HepG2 (cell line): ENCODE data around the gene SERINC5. TPM values are rescaled to one million over a fixed set of nuclear protein-coding genes. Genes with fewer than 3 reads are reported as not detected.

ENCODE experiments used
- ATAC-seq: fragments of 200-7000 bp; cut with Tn5 transposase; 3 replicates; pipeline ENCODE4 v1.9.1; 2020; ENCODE audit warnings: mild to moderate bottlenecking, moderate library complexity
- BruUV-seq: library from RNA; stranded (reverse); fragments of 400-500 nt; replicated peaks from 2 replicates; lab custom pipeline; 2021; lab: Mats Ljungman, UMichigan
- CTCF ChIA-PET: fragments of 300-600 bp; formaldehyde crosslinking; extraction: SDS; loops from one replicate; lab custom pipeline; 2021; ENCODE audit warnings: low total read pairs, inconsistent platforms, low intra/inter-chr PET ratio; lab: Yijun Ruan, JAX
- POLR2A ChIA-PET: fragments of 350-600 bp; sonication (Branson Sonifier 250); formaldehyde crosslinking; loops from one replicate; lab custom pipeline; 2020; ENCODE audit warnings: antibody characterized with exemption, inconsistent platforms; lab: Yijun Ruan, JAX
- DNase-seq: peaks from one replicate; pipeline ENCODE4 v3.0.0-alpha.2; 2015; ENCODE audit warnings: low spot score
- FAIRE-seq: peaks from 3 replicates; lab custom pipeline; 2011; peaks lifted over from hg19 to GRCh38; lab: Jason Lieb, UNC
- H2AFZ ChIP-seq: one replicate; pipeline ENCODE4 v1.6.1; 2011; ENCODE audit warnings: low read length, inconsistent platforms
- H3K27ac ChIP-seq: fragments of 300-600 bp; 3 replicates; pipeline ENCODE4 v1.8.0; 2011; ENCODE audit warnings: mixed run types, mild to moderate bottlenecking, mixed read lengths, low read length, inconsistent platforms; ENCODE audit not compliant: insufficient read depth; ENCODE audit errors: extremely low read length
- H3K27me3 ChIP-seq, 2 experiments: fragments of 200-600 bp in 1 of 2; 2 replicates in 1 of 2; 3 replicates in 1 of 2; pipeline versions ENCODE4 v1.6.0 to v1.8.0; 2011; ENCODE audit warnings: low read length in 2 of 2, mild to moderate bottlenecking in 2 of 2, moderate library complexity in 2 of 2, inconsistent platforms in 1 of 2; ENCODE audit not compliant: insufficient read depth in 2 of 2, control insufficient read depth in 1 of 2
- H3K36me3 ChIP-seq, 2 experiments: fragments of 200-600 bp in 1 of 2; replicated peaks in 1 of 2; 2 replicates in 1 of 2; 3 replicates in 1 of 2; pipeline versions ENCODE4 v1.5.1 to v1.8.0; 2011; ENCODE audit warnings: low read length in 2 of 2, inconsistent platforms in 1 of 2; ENCODE audit not compliant: insufficient read depth in 2 of 2, control insufficient read depth in 1 of 2
- H3K4me1 ChIP-seq: 2 replicates; pipeline ENCODE4 v1.5.1; 2012; ENCODE audit warnings: low read length, inconsistent platforms; ENCODE audit not compliant: insufficient read depth
- H3K4me2 ChIP-seq: 2 replicates; pipeline ENCODE4 v1.6.0; 2011; ENCODE audit warnings: low read depth, low read length, inconsistent platforms
- H3K4me3 ChIP-seq, 3 experiments: fragments of 200-600 bp in 1 of 3; sonication (generic), shearing (Covaris generic) in 1 of 3; replicated peaks in 1 of 3; 2 replicates each; pipeline ENCODE4 v1.5.1; 2011 to 2016; ENCODE audit warnings: low read length in 3 of 3, inconsistent platforms in 2 of 3, low read depth in 2 of 3, mild to moderate bottlenecking in 2 of 3, control low read depth in 1 of 3, mixed read lengths in 1 of 3; ENCODE audit not compliant: insufficient read depth in 1 of 3
- H3K79me2 ChIP-seq: one replicate; pipeline ENCODE4 v1.6.1; 2011; ENCODE audit warnings: low read length, inconsistent platforms; ENCODE audit not compliant: insufficient read depth
- H3K9ac ChIP-seq: 2 replicates; pipeline ENCODE4 v1.6.0; 2011; ENCODE audit warnings: mild to moderate bottlenecking, low read depth, low read length, inconsistent platforms; ENCODE audit not compliant: insufficient read depth
- H3K9me3 ChIP-seq: 2 replicates; pipeline ENCODE4 v1.5.1; 2012; ENCODE audit warnings: mild to moderate bottlenecking, low read length
- H4K20me1 ChIP-seq: 2 replicates; pipeline ENCODE4 v1.6.0; 2011; ENCODE audit warnings: inconsistent platforms, mild to moderate bottlenecking, low read length, moderate library complexity; ENCODE audit not compliant: insufficient read depth
- ARID5B ChIP-seq: IDR thresholded peaks from 2 replicates; pipeline ENCODE4 v1.4.0; 2020; ENCODE audit warnings: mild to moderate bottlenecking, missing genetic modification reagents
- FOXJ3 ChIP-seq: sonication (generic); formaldehyde crosslinking; IDR thresholded peaks from 2 replicates; pipeline ENCODE4 v1.4.0; 2020; ENCODE audit warnings: missing genetic modification reagents, mild to moderate bottlenecking, borderline replicate concordance
- HOXA5 ChIP-seq: sonication (generic); formaldehyde crosslinking; IDR thresholded peaks from 2 replicates; pipeline ENCODE4 v1.4.0; 2020; ENCODE audit warnings: missing genetic modification reagents
- KMT2A ChIP-seq: sonication (generic); formaldehyde crosslinking; IDR thresholded peaks from 2 replicates; pipeline ENCODE4 v1.4.0; 2020; ENCODE audit warnings: missing genetic modification reagents
- PHF8 ChIP-seq: sonication (generic); formaldehyde crosslinking; IDR thresholded peaks from 2 replicates; pipeline ENCODE4 v1.5.0; 2020; ENCODE audit warnings: missing genetic modification reagents
- PRDM15 ChIP-seq: sonication (generic); formaldehyde crosslinking; IDR thresholded peaks from 2 replicates; pipeline ENCODE4 v1.4.0; 2020; ENCODE audit warnings: missing genetic modification reagents
- RFXANK ChIP-seq: IDR thresholded peaks from 2 replicates; pipeline ENCODE4 v1.6.1; 2016
- RXRB ChIP-seq: IDR thresholded peaks from 2 replicates; pipeline ENCODE4 v1.6.1; 2016; ENCODE audit warnings: borderline replicate concordance, missing genetic modification reagents, missing compliant biosample characterization
- SALL2 ChIP-seq: sonication (generic); formaldehyde crosslinking; IDR thresholded peaks from 2 replicates; pipeline ENCODE4 v1.8.1; 2023; ENCODE audit warnings: mild to moderate bottlenecking, missing genetic modification reagents, inconsistent platforms
- TBL1XR1 ChIP-seq: fragments of 150-350 bp; IDR thresholded peaks from 2 replicates; pipeline ENCODE4 v1.6.1; 2014; ENCODE audit warnings: borderline replicate concordance, low read length; ENCODE audit not compliant: partially characterized antibody
- TFE3 ChIP-seq: IDR thresholded peaks from 2 replicates; pipeline ENCODE4 v1.6.1; 2016
- ZNF784 ChIP-seq: sonication (generic); formaldehyde crosslinking; IDR thresholded peaks from 2 replicates; pipeline ENCODE4 v1.5.1; 2020; ENCODE audit warnings: missing genetic modification reagents, mild to moderate bottlenecking, borderline replicate concordance
- ZSCAN21 ChIP-seq: sonication (generic); formaldehyde crosslinking; IDR thresholded peaks from 2 replicates; pipeline ENCODE4 v1.8.0; 2022; ENCODE audit warnings: mild to moderate bottlenecking, missing genetic modification reagents, moderate library complexity, borderline replicate concordance
- WGBS: methylation state at CpG from one replicate; pipeline ENCODE4 v1.1.6; 2017; ENCODE audit warnings: low lambda C conversion rate; 5-methylcytosine and 5-hydroxymethylcytosine counted together
- in situ Hi-C: cut with HindIII; loops from 2 replicates; pipeline ENCODE4 v1.10.0; 2017; ENCODE audit warnings: low pct_unique_long_range_greater_than_20kb; ENCODE audit not compliant: extremely low pct_ligation_motif_present
- intact Hi-C: fragments of 100-400 bp; cut with micrococcal nuclease; formaldehyde crosslinking; loops from one replicate; pipeline ENCODE4 v1.10.0; 2022; ENCODE audit not compliant: unreplicated experiment
- polyA plus RNA-seq, 8 experiments: library from polyadenylated mRNA; depleted of rRNA in 3 of 8; stranded (reverse) in 7 of 8; unstranded in 1 of 8; fragments of >200 nt; fragmentation: Illumina TruSeq in 4 of 8; extraction: Trizol in 4 of 8; gene quantifications; 2 replicates each; pipeline versions ENCODE4 v1.2.1 to v1.2.3, GENCODE V29; 2011 to 2016; ENCODE audit warnings: low read depth in 4 of 8, missing spikeins in 1 of 8, mixed read lengths in 1 of 8; ENCODE audit not compliant: insufficient read depth in 1 of 8
- total RNA-seq, 5 experiments: library from RNA; depleted of rRNA; stranded (reverse); fragments of >200 nt; fragmentation: Illumina TruSeq; extraction: Trizol; gene quantifications; 2 replicates each; pipeline ENCODE4 v1.2.3, GENCODE V29; 2016; ENCODE audit warnings: low read depth in 1 of 5

The SERINC5 gene
- total and polyA plus RNA-seq, 2 of the 13 experiments (the other 11 are each of a cell fraction or from before 2014, with no cell fraction given) = 17.3 to 22.8 TPM

GRCh38 chr5:80255431-80255810 lies 427 bp downstream of the SERINC5 start:
- ChIA-PET POLR2A (interaction anchor here (0.6 to 5.1 kb wide), 25 partner anchors 10 to 165 kb away, joined by 3 to 52 read pairs (median 5); partner anchors contain the start of gene ZFYVE16), CTCF (no interaction called here)
- in situ Hi-C loops (loop anchor here (5.0 kb wide), 1 partner anchor 163 kb away; no protein-coding TSS in a partner anchor), intact Hi-C loops (loop anchor here (5.0 kb wide), 1 partner anchor 163 kb away; no protein-coding TSS in a partner anchor)
- no TSS peak for BruUV-seq
- no CpG with 5 or more reads among the region's 37 CpGs for WGBS
- FAIRE-seq (no peak), ATAC-seq (peak; percentile 77), DNase-seq (no peak)
- peak overlapping the region; percentile 80 to 90 (median 82) for H3K4me3 ChIP-seq
- peak overlapping the region; percentile 81 for H3K9ac ChIP-seq
- peaks cover 62% of the 10 kb centered on the region for H3K4me1 ChIP-seq
- H3K9me3 ChIP-seq = no peaks in the 10 kb centered on the region
- H4K20me1 ChIP-seq = no peaks in the 10 kb centered on the region; the same call in 1 of the 2 replicates
- peak overlapping the region; percentile 77 for H3K27ac ChIP-seq
- H3K36me3 ChIP-seq = no peaks in the 10 kb centered on the region
- H3K4me2 ChIP-seq = peak overlapping the region; percentile 82
- H3K79me2 ChIP-seq = peaks cover 53% of the 10 kb centered on the region
- H2AFZ ChIP-seq = no peak overlapping the region
- no peaks in the 10 kb centered on the region; a peak in 1 of 5 replicates for H3K27me3 ChIP-seq
- TF ChIP-seq KMT2A (0 out of 2 replicates have a peak, but pooled peaks have one; percentile 8), ARID5B (CRISPR knock-in tag) (peak; percentile 8; the same call in 1 of the 2 replicates), HOXA5 (peak; percentile 2; the same call in 1 of the 2 replicates), ZNF784 (no peak), TFE3 (CRISPR knock-in tag) (no peak), ZSCAN21 (CRISPR knock-in tag) (peak; percentile 25; the same call in 1 of the 2 replicates), RFXANK (CRISPR knock-in tag) (0 out of 2 replicates have a peak, but pooled peaks have one; percentile 26), PHF8 (CRISPR knock-in tag) (peak; percentile 10; the same call in 1 of the 2 replicates), SALL2 (CRISPR knock-in tag) (0 out of 2 replicates have a peak, but pooled peaks have one; percentile 6), RXRB (CRISPR knock-in tag) (no peak), PRDM15 (CRISPR knock-in tag) (peak; percentile 52; the same call in 1 of the 2 replicates), FOXJ3 (CRISPR knock-in tag) (no peak), TBL1XR1 (no peak)
